Upper lobe of left lung (tissue), 4 donors: ENCODE data around the gene LRRK1.
"Not testable (repeated sequence)": the region's sequence is repeated elsewhere in the genome, so short reads cannot be mapped to it uniquely, and the experiment has no call there.

Experiments
- EP300 ChIP-seq, 4 donors: sonication (generic); formaldehyde crosslinking; IDR thresholded peaks; one replicate each; pipeline ENCODE4 v1.5.1; 2017; ENCODE audit warnings: antibody characterized with exemption in 4 of 4, control low read depth in 2 of 4
- POLR2AphosphoS5 ChIP-seq, 2 donors: sonication (generic); formaldehyde crosslinking; IDR thresholded peaks; one replicate each; pipeline ENCODE4 v1.5.1; 2017; ENCODE audit warnings: antibody characterized with exemption in 2 of 2
- TF ChIP-seq, protein P1 (sequence below), 6 experiments: fragments of 450-650 bp in 4 of 6; fragments of 200-600 bp in 2 of 6; sonication (generic) in 2 of 6; IDR thresholded peaks; one replicate each; pipeline ENCODE4 v1.5.1; 2016 to 2019; ENCODE audit warnings: antibody characterized with exemption in 6 of 6

DNA sequence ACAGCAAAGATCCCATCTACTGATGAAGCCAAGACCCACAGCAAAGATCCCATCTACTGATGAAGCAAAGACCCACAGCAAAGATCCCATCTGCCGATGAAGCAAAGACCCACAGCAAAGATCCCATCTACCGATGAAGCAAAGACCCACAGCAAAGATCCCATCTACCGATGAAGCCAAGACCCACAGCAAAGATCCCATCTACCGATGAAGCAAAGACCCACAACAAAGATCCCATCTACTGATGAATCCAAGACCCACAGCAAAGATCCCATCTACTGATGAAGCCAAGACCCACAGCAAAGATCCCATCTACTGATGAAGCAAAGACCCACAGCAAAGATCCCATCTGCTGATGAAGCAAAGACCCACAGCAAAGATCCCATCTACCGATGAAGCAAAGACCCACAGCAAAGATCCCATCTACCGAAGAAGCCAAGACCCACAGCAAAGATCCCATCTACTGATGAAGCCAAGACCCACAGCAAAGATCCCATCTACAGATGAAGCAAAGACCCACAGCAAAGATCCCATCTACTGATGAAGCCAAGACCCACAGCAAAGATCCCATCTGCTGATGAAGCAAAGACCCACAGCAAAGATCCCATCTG lies 176.7 kb downstream of the LRRK1 start:
- TF ChIP-seq EP300, POLR2AphosphoS5 (IDR thresholded peaks at IDR 0.05): not testable (repeated sequence)
- TF ChIP-seq, protein P1, sequence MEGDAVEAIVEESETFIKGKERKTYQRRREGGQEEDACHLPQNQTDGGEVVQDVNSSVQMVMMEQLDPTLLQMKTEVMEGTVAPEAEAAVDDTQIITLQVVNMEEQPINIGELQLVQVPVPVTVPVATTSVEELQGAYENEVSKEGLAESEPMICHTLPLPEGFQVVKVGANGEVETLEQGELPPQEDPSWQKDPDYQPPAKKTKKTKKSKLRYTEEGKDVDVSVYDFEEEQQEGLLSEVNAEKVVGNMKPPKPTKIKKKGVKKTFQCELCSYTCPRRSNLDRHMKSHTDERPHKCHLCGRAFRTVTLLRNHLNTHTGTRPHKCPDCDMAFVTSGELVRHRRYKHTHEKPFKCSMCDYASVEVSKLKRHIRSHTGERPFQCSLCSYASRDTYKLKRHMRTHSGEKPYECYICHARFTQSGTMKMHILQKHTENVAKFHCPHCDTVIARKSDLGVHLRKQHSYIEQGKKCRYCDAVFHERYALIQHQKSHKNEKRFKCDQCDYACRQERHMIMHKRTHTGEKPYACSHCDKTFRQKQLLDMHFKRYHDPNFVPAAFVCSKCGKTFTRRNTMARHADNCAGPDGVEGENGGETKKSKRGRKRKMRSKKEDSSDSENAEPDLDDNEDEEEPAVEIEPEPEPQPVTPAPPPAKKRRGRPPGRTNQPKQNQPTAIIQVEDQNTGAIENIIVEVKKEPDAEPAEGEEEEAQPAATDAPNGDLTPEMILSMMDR (IDR thresholded peaks at IDR 0.05): not testable (repeated sequence)
